HL-60/S4 (cell line): ENCODE measurements around the gene ELOF1.
"Not testable (repeated sequence)": the region's sequence is repeated elsewhere in the genome, so short reads cannot be mapped to it uniquely, and the experiment has no call there.

Experiments
- in situ Hi-C: fragments of 300-500 bp; cut with MboI; formaldehyde crosslinking; loops from 2 replicates; pipeline ENCODE4 v1.14.3; 2022; ENCODE audit warnings: low sequenced_read_pairs

Gene ELOF1

DNA sequence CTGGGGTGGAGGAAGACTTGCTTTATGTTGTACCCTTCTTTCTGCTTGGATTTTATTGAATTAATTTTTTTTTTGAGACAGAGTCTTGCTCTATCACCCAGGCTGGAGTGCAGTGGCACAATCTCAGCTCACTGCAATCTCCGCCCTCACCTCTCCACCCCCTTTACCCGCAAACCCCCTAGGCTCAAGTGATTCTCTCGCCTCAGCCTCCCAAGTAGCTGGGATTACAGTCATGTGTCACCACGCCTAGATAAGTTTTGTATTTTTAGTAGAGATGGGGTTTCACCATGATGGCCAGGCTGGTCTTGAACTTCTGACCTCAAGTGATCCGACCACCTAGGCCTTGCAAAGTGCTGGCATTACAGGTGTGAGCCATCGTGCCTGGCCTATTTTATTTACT, 14.3 kb upstream of the ELOF1 start:
- in situ Hi-C loops: not testable (repeated sequence)

- in situ Hi-C loops: no loop called here
Measured at GRCh38 chr19:11570039-11570462, 11.0 kb upstream of the ELOF1 start.

DNA sequence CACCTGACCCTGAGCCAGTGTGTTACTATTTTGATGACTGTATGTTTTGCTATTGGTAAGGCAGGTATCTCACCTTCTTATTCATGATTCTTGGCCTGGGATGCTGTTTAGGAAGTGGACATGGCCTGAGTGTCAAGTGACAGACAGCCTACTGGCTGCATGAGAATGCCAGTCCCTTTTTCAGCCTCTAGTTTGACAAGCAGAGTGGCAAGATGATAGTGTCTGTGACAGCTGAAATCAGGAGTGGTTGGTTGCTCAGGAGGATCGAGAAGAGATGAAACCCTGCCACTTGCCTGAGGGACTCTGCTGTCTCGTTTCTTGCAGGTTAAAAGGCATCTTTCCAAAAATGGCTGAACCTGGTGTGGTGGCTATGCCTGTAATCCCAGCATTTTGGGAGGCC, 7.1 kb upstream of the ELOF1 start:
- in situ Hi-C loops: no loop called here

DNA sequence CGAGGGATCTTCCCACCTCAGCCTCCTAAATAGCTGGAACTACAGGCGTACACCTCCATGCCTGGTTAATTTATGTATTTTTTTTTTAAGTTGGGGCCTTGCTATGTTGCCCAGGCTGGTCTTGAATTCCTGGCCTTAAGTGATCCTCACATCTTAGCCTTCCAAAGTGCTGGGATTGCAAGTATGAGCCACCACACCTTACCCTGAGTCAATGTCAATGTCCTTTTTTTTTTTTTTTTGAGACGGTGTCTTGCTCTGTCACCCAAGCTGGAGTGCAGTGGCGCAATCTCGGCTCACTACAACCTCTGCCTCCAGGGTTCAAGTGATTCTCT, 6.6 kb upstream of the ELOF1 start:
- in situ Hi-C loops: not testable (repeated sequence)

- in situ Hi-C loops: not testable (repeated sequence)
Measured at GRCh38 chr19:11564082-11564807, 5.2 kb upstream of the ELOF1 start.

DNA sequence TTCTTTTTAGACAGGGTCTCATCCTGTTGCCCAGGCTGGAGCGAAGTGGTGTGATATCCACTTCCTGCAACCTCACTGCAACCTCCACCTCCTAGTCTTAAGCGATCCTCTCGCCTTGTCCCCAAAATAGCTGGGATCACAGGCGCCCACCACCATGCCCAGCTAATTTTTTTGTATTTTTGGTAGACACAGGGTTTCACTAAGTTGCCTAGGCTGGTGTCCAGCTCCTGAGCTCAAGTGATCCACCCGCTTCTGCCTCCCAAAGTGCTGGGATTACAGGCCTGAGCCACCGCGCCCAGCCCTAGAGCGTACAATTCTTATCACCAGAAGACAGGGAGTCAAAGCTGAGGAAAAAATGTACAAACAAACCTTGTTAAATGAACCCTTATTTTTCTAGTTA, 4.5 kb upstream of the ELOF1 start:
- in situ Hi-C loops: no loop called here

- in situ Hi-C loops: no loop called here
Measured at GRCh38 chr19:11560404-11561051, 1.5 kb upstream of the ELOF1 start.

GRCh38 chr19:11556634-11557420, 2.2 kb downstream of the ELOF1 start:
- in situ Hi-C loops: no loop called here

DNA sequence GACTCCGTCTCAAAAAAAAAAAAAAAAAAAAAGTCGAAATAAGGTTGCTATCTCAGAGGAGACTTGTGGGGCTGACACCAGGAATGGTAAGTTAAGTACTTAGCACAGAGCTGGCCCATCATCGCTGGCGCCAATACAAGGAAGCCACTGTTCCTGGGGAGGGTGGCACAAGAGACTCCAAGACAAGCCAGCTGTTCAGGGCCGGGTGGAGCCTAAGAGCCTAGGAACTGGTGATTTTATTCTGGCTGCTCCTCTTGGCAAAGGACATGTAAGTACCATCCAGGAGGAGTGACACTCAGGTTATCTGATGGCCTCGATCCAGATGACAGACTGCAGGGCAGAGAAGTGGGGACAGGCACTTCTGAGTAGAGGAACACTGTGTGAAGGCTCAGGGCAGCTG, 3.8 kb downstream of the ELOF1 start:
- in situ Hi-C loops: no loop called here

DNA sequence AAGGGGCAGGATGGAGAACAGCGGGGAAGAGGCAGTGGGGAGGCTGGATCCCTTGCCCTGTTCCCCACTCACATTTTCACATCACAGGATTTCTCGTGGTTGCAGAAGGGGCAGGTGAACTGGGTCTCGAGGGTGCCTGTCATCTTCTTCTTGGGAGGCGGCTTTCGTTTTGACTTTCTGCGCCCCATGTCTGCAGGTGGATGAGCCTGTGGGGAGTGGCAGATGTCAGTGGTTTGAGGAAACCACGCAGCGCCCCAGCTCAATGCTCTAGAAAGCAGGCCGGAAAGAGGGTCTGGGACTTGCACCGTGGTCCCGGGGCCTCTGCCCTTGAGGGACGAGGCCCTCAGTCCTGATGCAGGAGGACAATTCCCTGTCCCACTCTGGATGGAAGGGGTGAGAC, 4.9 kb downstream of the ELOF1 start:
- in situ Hi-C loops: no loop called here

DNA sequence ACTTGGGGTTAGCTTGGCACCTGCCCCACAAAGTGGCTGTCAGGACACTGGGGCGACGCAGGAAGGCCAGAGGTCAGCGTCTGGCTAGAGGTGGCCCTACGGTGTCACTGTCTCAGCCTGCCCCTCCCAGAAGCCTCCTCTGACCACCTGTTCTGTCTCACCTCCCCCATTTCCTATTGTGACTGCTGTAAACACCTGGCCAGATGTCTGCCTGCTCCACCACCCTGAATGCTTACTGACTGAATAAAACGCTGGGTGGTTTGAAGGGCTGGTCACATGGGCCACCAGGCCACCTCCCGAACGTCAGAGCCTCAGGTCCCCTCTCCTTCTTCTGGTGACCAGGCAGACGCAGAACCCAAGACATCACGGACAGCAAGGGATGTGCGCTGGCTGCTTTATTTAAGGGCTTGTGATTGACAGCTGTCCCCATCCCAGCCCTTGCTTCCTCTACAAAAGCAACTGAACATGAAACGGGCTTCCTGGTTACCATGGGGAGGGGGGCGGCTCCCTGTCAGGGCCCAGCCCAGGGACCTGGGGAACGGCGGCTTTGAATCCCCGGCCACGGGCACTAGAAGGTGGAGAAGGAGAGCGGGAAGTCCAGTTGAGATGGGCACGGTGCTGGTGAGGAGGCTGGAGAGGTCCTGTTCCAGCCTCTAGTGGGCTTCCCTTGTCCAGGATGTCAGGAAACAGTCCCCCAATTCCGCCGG, 6.2 kb downstream of the ELOF1 start:
- in situ Hi-C loops: no loop called here

GRCh38 chr19:11551603-11552235, 7.3 kb downstream of the ELOF1 start:
- in situ Hi-C loops: no loop called here

GRCh38 chr19:11550265-11550664, 8.8 kb downstream of the ELOF1 start:
- in situ Hi-C loops: no loop called here

- in situ Hi-C loops: no loop called here
Measured at GRCh38 chr19:11549386-11549953, 9.6 kb downstream of the ELOF1 start.

- in situ Hi-C loops: no loop called here
Measured at GRCh38 chr19:11547929-11548700, 10.9 kb downstream of the ELOF1 start.

DNA sequence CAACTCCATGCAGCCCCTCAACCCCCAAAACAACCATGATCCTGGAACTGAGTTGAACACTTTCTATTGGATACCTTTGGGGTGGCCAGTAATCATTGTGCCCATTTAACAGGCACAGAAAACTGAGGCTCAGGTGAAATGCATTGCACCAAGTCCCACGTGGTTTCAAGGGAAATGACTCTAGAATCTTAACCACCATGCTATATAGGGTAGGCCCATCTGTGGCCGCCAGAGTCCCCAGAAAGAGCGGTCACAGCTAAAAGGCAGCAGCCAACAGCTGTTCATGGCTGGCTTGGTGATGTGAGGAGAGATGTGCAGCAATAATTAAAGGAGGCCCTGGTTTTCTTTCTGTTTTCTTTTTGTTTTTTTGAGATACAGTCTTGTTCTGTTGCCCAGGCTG, 17.8 kb downstream of the ELOF1 start:
- in situ Hi-C loops: no loop called here

DNA sequence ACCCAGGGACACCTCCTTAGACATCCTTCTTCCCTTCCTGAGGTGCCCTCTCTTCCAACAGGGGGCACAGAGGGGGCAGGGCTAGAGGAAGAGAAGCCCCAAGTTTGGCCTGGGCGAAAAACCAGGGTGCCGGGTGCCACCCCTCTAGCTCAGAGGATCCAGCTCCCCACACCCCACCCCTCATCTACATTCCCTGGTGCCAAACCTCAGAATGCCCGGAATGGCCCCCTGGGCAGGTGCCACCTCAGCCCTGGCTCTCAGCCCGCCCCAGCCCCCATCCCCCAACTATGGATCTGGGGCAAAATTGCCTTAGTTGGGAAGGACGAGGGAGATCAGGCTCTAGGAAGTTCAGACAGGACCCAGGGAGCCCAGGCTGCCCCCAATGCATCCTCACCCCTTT, 18.4 kb downstream of the ELOF1 start:
- in situ Hi-C loops: no loop called here

- in situ Hi-C loops: no loop called here
Measured at GRCh38 chr19:11539495-11540365, 19.3 kb downstream of the ELOF1 start.
